GM21526 (cell line): ENCODE results near the gene AKT3.

Source experiments
- ATAC-seq: cut with Tn5 transposase; IDR thresholded peaks from one replicate; pipeline ENCODE4 v1.9.1; 2021; ENCODE audit warnings: moderate library complexity; ENCODE audit not compliant: unreplicated experiment, low FRiP score

AKT3 gene

GRCh38 chr1:243575070-243575469 lies 275.0 kb downstream of the AKT3 start:
- no peak for ATAC-seq

- ATAC-seq, result no peak
These were observed 277.1 kb downstream of the AKT3 start for GRCh38 chr1:243572940-243573339.

- ATAC-seq, result no peak
These were observed 281.2 kb downstream of the AKT3 start for GRCh38 chr1:243568793-243569192.

- no peak for ATAC-seq
These were observed 285.2 kb downstream of the AKT3 start for GRCh38 chr1:243564814-243565213.

GRCh38 chr1:243563732-243564131 lies 286.3 kb downstream of the AKT3 start:
- ATAC-seq, result no peak

- no peak for ATAC-seq
These were observed 287.6 kb downstream of the AKT3 start for GRCh38 chr1:243562473-243562872.

GRCh38 chr1:243561588-243562319 lies 288.3 kb downstream of the AKT3 start:
- no peak for ATAC-seq

- no peak for ATAC-seq
These were observed 290.4 kb downstream of the AKT3 start for GRCh38 chr1:243559575-243560162.

- no peak for ATAC-seq
These were observed 291.5 kb downstream of the AKT3 start for GRCh38 chr1:243558576-243558975.

GRCh38 chr1:243557866-243558265 lies 292.2 kb downstream of the AKT3 start:
- no peak for ATAC-seq

GRCh38 chr1:243554686-243555085 lies 295.4 kb downstream of the AKT3 start:
- ATAC-seq, result no peak

- ATAC-seq, result no peak
These were observed 297.0 kb downstream of the AKT3 start for GRCh38 chr1:243553090-243553489.

GRCh38 chr1:243550276-243550675 lies 299.8 kb downstream of the AKT3 start:
- ATAC-seq, result no peak

- no peak for ATAC-seq
These were observed 300.3 kb downstream of the AKT3 start for GRCh38 chr1:243549791-243550190.

- ATAC-seq, result no peak
These were observed 300.9 kb downstream of the AKT3 start for GRCh38 chr1:243549108-243549507.

- no peak for ATAC-seq
These were observed 301.5 kb downstream of the AKT3 start for GRCh38 chr1:243548516-243548915.

- ATAC-seq, result no peak
These were observed 302.2 kb downstream of the AKT3 start for GRCh38 chr1:243547891-243548290.

GRCh38 chr1:243546457-243546856 lies 303.6 kb downstream of the AKT3 start:
- no peak for ATAC-seq

- no peak for ATAC-seq
These were observed 306.5 kb downstream of the AKT3 start for GRCh38 chr1:243543501-243543900.

GRCh38 chr1:243542739-243543415 lies 307.2 kb downstream of the AKT3 start:
- no peak for ATAC-seq

- no peak for ATAC-seq
These were observed 310.4 kb downstream of the AKT3 start for GRCh38 chr1:243539636-243540035.

- no peak for ATAC-seq
These were observed 315.0 kb downstream of the AKT3 start for GRCh38 chr1:243535014-243535413.
